K562 (cell line): ENCODE measurements around the gene NELFA. TPM values are rescaled to one million over a fixed set of nuclear protein-coding genes. Genes with fewer than 3 reads are reported as not detected.

Experiments used
- BACH1 ChIP-seq: fragments of 200-800 bp; sonication (Bioruptor generic); IDR thresholded peaks from 2 replicates; pipeline ENCODE4 v1.6.1; 2016; ENCODE audit warnings: missing genetic modification characterization, missing compliant biosample characterization
- BHLHE40 ChIP-seq: IDR thresholded peaks from 2 replicates; pipeline ENCODE4 v1.6.1; 2011; ENCODE audit warnings: low read length, improper control_type of control experiment
- E2F3 ChIP-seq: fragments of 250-450 bp; sonication (Bioruptor Pico); IDR thresholded peaks from 2 replicates; pipeline ENCODE4 v1.4.0; 2020; ENCODE audit warnings: mild to moderate bottlenecking
- FOXK1 ChIP-seq: sonication (generic); formaldehyde crosslinking; IDR thresholded peaks from 2 replicates; pipeline ENCODE4 v1.8.0; 2022; ENCODE audit warnings: missing genetic modification reagents, mild to moderate bottlenecking, borderline replicate concordance
- HDAC6 ChIP-seq: IDR thresholded peaks from 2 replicates; pipeline ENCODE4 v1.6.1; 2012; ENCODE audit warnings: low read depth, mild to moderate bottlenecking, control low read depth, inconsistent platforms, low read length, moderate library complexity
- ILF3 ChIP-seq: fragments of 450-650 bp; IDR thresholded peaks from 2 replicates; pipeline ENCODE4 v1.6.1; 2018; ENCODE audit warnings: antibody characterized with exemption, mild to moderate bottlenecking, moderate library complexity, borderline replicate concordance
- MEIS2 ChIP-seq: fragments of 450-650 bp; IDR thresholded peaks from 2 replicates; pipeline ENCODE4 v1.6.1; 2014; ENCODE audit warnings: mild to moderate bottlenecking; ENCODE audit not compliant: partially characterized antibody
- NFRKB ChIP-seq: fragments of 450-650 bp; IDR thresholded peaks from 2 replicates; pipeline ENCODE4 v1.6.1; 2016; ENCODE audit warnings: low read depth
- NRF1 ChIP-seq, 2 experiments: fragments of 450-650 bp; IDR thresholded peaks in 1 of 2; conservative IDR thresholded peaks in 1 of 2; 2 replicates each; pipeline ENCODE4 v1.6.1; 2014; ENCODE audit warnings: mild to moderate bottlenecking in 2 of 2
- PCBP1 ChIP-seq: fragments of 200-400 bp; formaldehyde crosslinking; IDR thresholded peaks from 2 replicates; pipeline ENCODE4 v1.6.1; 2018; ENCODE audit warnings: mild to moderate bottlenecking, low read depth, low read length; ENCODE audit not compliant: poor library complexity, severe bottlenecking
- POLR2AphosphoS2 ChIP-seq: IDR thresholded peaks from 2 replicates; pipeline ENCODE4 v1.6.1; 2012; ENCODE audit warnings: low read length, improper control_type of control experiment
- RNF219 ChIP-seq: fragments of 250-450 bp; sonication (Bioruptor Pico); IDR thresholded peaks from 2 replicates; pipeline ENCODE4 v1.5.0; 2022; ENCODE audit warnings: mild to moderate bottlenecking
- RREB1 ChIP-seq: fragments of 250-450 bp; sonication (Bioruptor Pico); IDR thresholded peaks from 2 replicates; pipeline ENCODE4 v1.4.0; 2020
- TARDBP ChIP-seq: fragments of 450-650 bp; IDR thresholded peaks from 2 replicates; pipeline ENCODE4 v1.6.1; 2016
- TCF7L2 ChIP-seq: fragments of 150-350 bp; IDR thresholded peaks from 2 replicates; pipeline ENCODE4 v1.6.1; 2016; ENCODE audit warnings: low read depth, mild to moderate bottlenecking, low read length, moderate library complexity
- TOE1 ChIP-seq, 2 experiments: fragments of 450-650 bp in 1 of 2; sonication (generic) in 1 of 2; formaldehyde crosslinking in 1 of 2; IDR thresholded peaks; 2 replicates each; pipeline versions ENCODE4 v1.7.1 to v1.8.0; 2016 to 2022; ENCODE audit warnings: borderline replicate concordance in 2 of 2, mild to moderate bottlenecking in 2 of 2, antibody characterized with exemption in 1 of 2, inconsistent platforms in 1 of 2, low read depth in 1 of 2, missing genetic modification reagents in 1 of 2, moderate library complexity in 1 of 2
- U2AF2 ChIP-seq: fragments of 200-400 bp; formaldehyde crosslinking; optimal IDR thresholded peaks from 2 replicates; pipeline ENCODE3; 2017; ENCODE audit warnings: low read depth, mild to moderate bottlenecking, low read length
- ZNF282 ChIP-seq: sonication (generic); formaldehyde crosslinking; IDR thresholded peaks from 2 replicates; pipeline ENCODE4 v1.8.1; 2023; ENCODE audit warnings: missing genetic modification reagents
- ZNF695 ChIP-seq: fragments of 450-650 bp; formaldehyde crosslinking; IDR thresholded peaks from 2 replicates; pipeline ENCODE4 v1.4.0; 2020; ENCODE audit warnings: mild to moderate bottlenecking, moderate library complexity
- ZNF780A ChIP-seq: fragments of 250-450 bp; sonication (Bioruptor Pico); IDR thresholded peaks from 2 replicates; pipeline ENCODE4 v1.5.0; 2021; ENCODE audit warnings: mild to moderate bottlenecking
- ZNF830 ChIP-seq: fragments of 250-450 bp; sonication (Bioruptor Pico); IDR thresholded peaks from 2 replicates; pipeline ENCODE4 v1.5.0; 2021; ENCODE audit warnings: mild to moderate bottlenecking
- polyA plus RNA-seq, 8 experiments: library from polyadenylated mRNA; depleted of rRNA in 4 of 8; stranded (reverse) in 5 of 8; unstranded in 3 of 8; fragments of >200 nt; fragmentation: Nextera tagmentation in 2 of 8; fragmentation: Illumina TruSeq in 1 of 8; extraction: Ambion mirVana in 2 of 8; extraction: Trizol in 1 of 8; gene quantifications; 2 replicates each; pipeline versions ENCODE4 v1.2.1 to v1.2.3, GENCODE V29; 2011 to 2014; ENCODE audit warnings: inconsistent platforms in 1 of 8, missing spikeins in 1 of 8
- total RNA-seq, 7 experiments: library from RNA; depleted of rRNA in 6 of 7; stranded (reverse); fragments of >200 nt in 6 of 7; fragmentation: Illumina TruSeq in 2 of 7; extraction: Trizol in 2 of 7; gene quantifications; 2 replicates each; pipeline versions ENCODE4 v1.2.1 to v1.2.3, GENCODE V29; 2011 to 2021; ENCODE audit warnings: low replicate concordance in 1 of 7

NELFA gene
- total and polyA plus RNA-seq, 9 of the 15 experiments (the other 6 are each of a cell fraction or from before 2014, with no cell fraction given): 0.76 to 59.6 (median 14.8) TPM

- no peak for TF ChIP-seq NFRKB
- peak; percentile 55; the same call in 1 of the 2 replicates for TF ChIP-seq RREB1 (CRISPR knock-in tag)
- TF ChIP-seq ZNF282: no peak
- TF ChIP-seq E2F3 (CRISPR knock-in tag): no peak
- no peak for TF ChIP-seq TOE1 (IDR thresholded peaks at IDR 0.05; ENCODE audit: borderline replicate concordance)
- TF ChIP-seq TOE1 (CRISPR knock-in tag; IDR thresholded peaks at IDR 0.05; ENCODE audit: borderline replicate concordance, low read depth): no peak
- no peak for TF ChIP-seq ILF3
- TF ChIP-seq ZNF830 (CRISPR knock-in tag): no peak
- TF ChIP-seq HDAC6: no peak
- no peak for TF ChIP-seq FOXK1 (CRISPR knock-in tag)
- no peak for TF ChIP-seq ZNF695 (CRISPR knock-in tag)
- peak; percentile 96 to 97 for TF ChIP-seq NRF1 (conservative IDR thresholded peaks at IDR 0.05 in 1 of 2, IDR thresholded peaks at IDR 0.05 in 1 of 2)
- TF ChIP-seq TCF7L2: no peak
- TF ChIP-seq RNF219 (CRISPR knock-in tag): no peak
- TF ChIP-seq BACH1: no peak
- TF ChIP-seq PCBP1: peak; percentile 85
- TF ChIP-seq ZNF780A (CRISPR knock-in tag): no peak
- no peak for TF ChIP-seq BHLHE40
- TF ChIP-seq U2AF2: no peak
- no peak for TF ChIP-seq TARDBP
- no peak for TF ChIP-seq POLR2AphosphoS2
- TF ChIP-seq MEIS2: peak; percentile 72
Measured at GRCh38 chr4:2041239-2042130, 32.7 kb upstream of the NELFA start (continued).
